Lower lobe of right lung (tissue), 2 donors: ENCODE results near the gene NEDD4L. TPM values are rescaled to one million over a fixed set of nuclear protein-coding genes. Genes with fewer than 3 reads are reported as not detected.

Source experiments
- ATAC-seq, 2 donors: fragments of 200-7000 bp; cut with Tn5 transposase; one replicate each; pipeline ENCODE4 v1.9.1; 2020 to 2022; ENCODE audit warnings: mild to moderate bottlenecking in 2 of 2, moderate library complexity in 2 of 2
- DNase-seq: peaks from one replicate; pipeline ENCODE4 v3.0.0-alpha.2; 2020
- H3K27ac ChIP-seq: fragments of 200-600 bp; one replicate; pipeline ENCODE4 v1.8.0; 2022
- H3K27me3 ChIP-seq: fragments of 200-600 bp; one replicate; pipeline ENCODE4 v1.8.0; 2022; ENCODE audit warnings: low read depth
- H3K36me3 ChIP-seq: fragments of 200-600 bp; one replicate; pipeline ENCODE4 v1.8.0; 2022; ENCODE audit warnings: mild to moderate bottlenecking
- H3K4me1 ChIP-seq: fragments of 200-600 bp; one replicate; pipeline ENCODE4 v1.8.0; 2022
- H3K4me3 ChIP-seq: fragments of 200-600 bp; one replicate; pipeline ENCODE4 v1.8.0; 2022; ENCODE audit warnings: mild to moderate bottlenecking
- H3K9me3 ChIP-seq: fragments of 200-600 bp; one replicate; pipeline ENCODE4 v1.8.0; 2022
- CTCF ChIP-seq: fragments of 200-600 bp; IDR thresholded peaks from one replicate; pipeline ENCODE4 v1.8.0; 2022; ENCODE audit warnings: antibody characterized with exemption, mild to moderate bottlenecking
- intact Hi-C: fragments of 100-400 bp; cut with DNase I; formaldehyde crosslinking; loops from one replicate; pipeline ENCODE4 v1.11.0; 2022
- total RNA-seq: library from RNA; stranded (reverse); fragmentation: NEBNext Ultra II Directional; extraction: Animal tissue kit (Norgen Biotek cat#: 25700); gene quantifications from one replicate; pipeline ENCODE4 v1.2.1, GENCODE V29; 2021
- donor health status: DM: no; HTN: yes; CAD: no; lungs with severe emphysema.

NEDD4L gene
- total RNA-seq, 1 donor from 2014 or later: 203 TPM

- Histone ChIP-seq H3K27ac (peak overlapping the region; percentile 50), H3K9me3 (no peaks in the 10 kb centered on the region), H3K4me1 (peaks cover 21% of the 10 kb centered on the region), H3K27me3 (no peaks in the 10 kb centered on the region), H3K4me3 (peak overlapping the region; percentile 17), H3K36me3 (peaks cover 14% of the 10 kb centered on the region)
- intact Hi-C loops: no loop called here
- peak; percentile 51 for TF ChIP-seq CTCF
- ATAC-seq (peak; percentile 88 to 91), DNase-seq (peak; percentile 61)
Measured at GRCh38 chr18:58321986-58322385, 278.0 kb downstream of the NEDD4L start.

GRCh38 chr18:58322464-58322863 lies 278.4 kb downstream of the NEDD4L start:
- DNase-seq (no peak), ATAC-seq (no peak)
- intact Hi-C loops: no loop called here
- H3K27me3 ChIP-seq: no peaks in the 10 kb centered on the region
- no peaks in the 10 kb centered on the region for H3K9me3 ChIP-seq
- no peak for TF ChIP-seq CTCF
- H3K4me3 ChIP-seq: no peak overlapping the region
- no peak overlapping the region for H3K27ac ChIP-seq
- peaks cover 14% of the 10 kb centered on the region for H3K36me3 ChIP-seq
- H3K4me1 ChIP-seq: peaks cover 17% of the 10 kb centered on the region

- peaks cover 22% of the 10 kb centered on the region for H3K36me3 ChIP-seq
- intact Hi-C loops: no loop called here
- peaks cover 12% of the 10 kb centered on the region for H3K4me1 ChIP-seq
- H3K4me3 ChIP-seq: no peak overlapping the region
- no peaks in the 10 kb centered on the region for H3K9me3 ChIP-seq
- DNase-seq (no peak), ATAC-seq (no peak)
- H3K27me3 ChIP-seq: no peaks in the 10 kb centered on the region
- no peak overlapping the region for H3K27ac ChIP-seq
- no peak for TF ChIP-seq CTCF
Measured at GRCh38 chr18:58323866-58324762, 280.1 kb downstream of the NEDD4L start.

- no peak for TF ChIP-seq CTCF
- peaks cover 12% of the 10 kb centered on the region for H3K4me1 ChIP-seq
- H3K36me3 ChIP-seq: peaks cover 27% of the 10 kb centered on the region
- no peaks in the 10 kb centered on the region for H3K27me3 ChIP-seq
- no peaks in the 10 kb centered on the region for H3K9me3 ChIP-seq
- no peak for DNase-seq
- H3K27ac ChIP-seq: no peak overlapping the region
- ATAC-seq: no peak
- intact Hi-C loops: no loop called here
- H3K4me3 ChIP-seq: no peak overlapping the region
Measured at GRCh38 chr18:58324824-58325480, 280.9 kb downstream of the NEDD4L start.

- Histone ChIP-seq H3K36me3 (peaks cover 31% of the 10 kb centered on the region), H3K27me3 (no peaks in the 10 kb centered on the region), H3K4me3 (no peak overlapping the region), H3K9me3 (no peaks in the 10 kb centered on the region), H3K27ac (no peak overlapping the region), H3K4me1 (peaks cover 12% of the 10 kb centered on the region)
- TF ChIP-seq CTCF: no peak
- ATAC-seq (no peak), DNase-seq (no peak)
- intact Hi-C loops: no loop called here
Measured at GRCh38 chr18:58325494-58325893, 281.5 kb downstream of the NEDD4L start.
